Esophagus muscularis mucosa (tissue), 4 donors: ENCODE data around the gene NR4A3. TPM values are rescaled to one million over a fixed set of nuclear protein-coding genes. Genes with fewer than 3 reads are reported as not detected.

ENCODE experiments used
- DNase-seq: peaks from one replicate; pipeline ENCODE4 v3.0.0-alpha.2; 2017; ENCODE audit errors: extremely low spot score
- H3K27ac ChIP-seq, 4 donors: fragments of 200-600 bp; sonication (generic); replicated peaks in 1 of 4; 1 replicate in 3 of 4; 2 replicates in 1 of 4; pipeline ENCODE4 v1.5.1; 2016 to 2019; ENCODE audit warnings: mild to moderate bottlenecking in 1 of 4
- H3K27me3 ChIP-seq, 4 donors: fragments of 200-600 bp; sonication (generic); one replicate each; pipeline versions ENCODE4 v1.5.1 to v1.6.0; 2016 to 2019
- H3K36me3 ChIP-seq, 4 donors: fragments of 200-600 bp; sonication (generic); one replicate each; pipeline ENCODE4 v1.5.1; 2016 to 2019
- H3K4me1 ChIP-seq, 4 donors: fragments of 200-600 bp; sonication (generic); one replicate each; pipeline ENCODE4 v1.5.1; 2016 to 2019
- H3K4me3 ChIP-seq, 4 donors: fragments of 200-600 bp; sonication (generic); 1 replicate in 2 of 4; 2 replicates in 2 of 4; pipeline ENCODE4 v1.5.1; 2016 to 2019; ENCODE audit warnings: mild to moderate bottlenecking in 4 of 4, moderate library complexity in 1 of 4
- H3K9me3 ChIP-seq, 4 donors: fragments of 200-600 bp; sonication (generic); 1 replicate in 3 of 4; 2 replicates in 1 of 4; pipeline ENCODE4 v1.5.1; 2016 to 2019
- CTCF ChIP-seq, 3 experiments: fragments of 200-600 bp in 2 of 3; fragments of 450-650 bp in 1 of 3; sonication (generic) in 2 of 3; IDR thresholded peaks; one replicate each; pipeline ENCODE4 v1.5.1; 2017 to 2019; ENCODE audit warnings: antibody characterized with exemption in 3 of 3, mild to moderate bottlenecking in 2 of 3, moderate library complexity in 1 of 3
- EP300 ChIP-seq: sonication (generic); formaldehyde crosslinking; IDR thresholded peaks from one replicate; pipeline ENCODE4 v1.6.1; 2017; ENCODE audit warnings: antibody characterized with exemption
- POLR2A ChIP-seq: fragments of 450-650 bp; IDR thresholded peaks from one replicate; pipeline ENCODE4 v1.6.1; 2017; ENCODE audit warnings: antibody characterized with exemption, moderate library complexity, mild to moderate bottlenecking, low read depth
- POLR2AphosphoS5 ChIP-seq, 2 donors: sonication (generic); formaldehyde crosslinking; IDR thresholded peaks; one replicate each; pipeline ENCODE4 v1.6.1; 2017; ENCODE audit warnings: antibody characterized with exemption in 2 of 2
- WGBS: methylation state at CpG from one replicate; pipeline ENCODE4 v1.1.5; 2018; 5-methylcytosine and 5-hydroxymethylcytosine counted together
- intact Hi-C: fragments of 100-400 bp; cut with DNase I; formaldehyde crosslinking; loops from one replicate; pipeline ENCODE4 v1.15.1; 2023
- total RNA-seq, 4 donors: library from RNA; depleted of rRNA; stranded (reverse); fragments of >200 nt; gene quantifications; one replicate each; pipeline versions ENCODE4 v1.1.0 to v1.2.1, GENCODE V29; 2016

The NR4A3 gene
- total RNA-seq, 4 donors from 2014 or later = 1.2 to 17.4 (median 1.9) TPM

GRCh38 chr9:99822109-99822805 is 572 bp downstream of the NR4A3 start:
- Histone ChIP-seq H3K27ac (peak overlapping the region; percentile 99 to 100 (median 99)), H3K9me3 (no peaks in the 10 kb centered on the region), H3K27me3 (peaks cover 0 to 22% (median 2%) of the 10 kb centered on the region in 4 donors), H3K36me3 (no peaks in the 10 kb centered on the region), H3K4me3 (peak overlapping the region; percentile 84 to 95 (median 85)), H3K4me1 (peaks cover 34 to 62% (median 49%) of the 10 kb centered on the region in 4 donors)
- TF ChIP-seq POLR2A = no peak
- TF ChIP-seq EP300 = no peak
- no peak for TF ChIP-seq CTCF (IDR thresholded peaks at IDR 0.05)
- no peak for TF ChIP-seq POLR2AphosphoS5 (IDR thresholded peaks at IDR 0.05)
- 0% methylated on average over 12 of the region's 51 CpGs for WGBS
- intact Hi-C loops = loop anchor here (5.0 kb wide), 2 partner anchors 85 to 275 kb away; partner anchors contain the start of genes ERP44, INVS and STX17
- DNase-seq = peak; percentile 92

- H3K4me1 ChIP-seq = peaks cover 34 to 62% (median 49%) of the 10 kb centered on the region in 4 donors
Measured at GRCh38 chr9:99822806-99823591, 1.3 kb downstream of the NR4A3 start.

GRCh38 chr9:99823681-99824377 is 2.1 kb downstream of the NR4A3 start:
- Histone ChIP-seq H3K4me1 (peaks cover 28 to 56% (median 45%) of the 10 kb centered on the region in 4 donors), H3K9me3 (no peaks in the 10 kb centered on the region), H3K4me3 (peak overlapping the region; percentile 84 to 95 (median 85)), H3K36me3 (peaks cover 0 to 9% (median 1%) of the 10 kb centered on the region in 4 donors), H3K27ac (peak overlapping the region; percentile 99 to 100 (median 99)), H3K27me3 (peaks cover 0 to 37% (median 2%) of the 10 kb centered on the region in 4 donors)
- intact Hi-C loops = loop anchor here (5.0 kb wide), 2 partner anchors 83 to 273 kb away; partner anchors contain the start of genes ERP44, INVS and STX17
- WGBS = under 1% methylated on average over 47 of the region's 47 CpGs
- peak; percentile 34 to 41 for TF ChIP-seq POLR2AphosphoS5 (IDR thresholded peaks at IDR 0.05)
- TF ChIP-seq EP300 = no peak
- no peak for TF ChIP-seq POLR2A
- TF ChIP-seq CTCF (IDR thresholded peaks at IDR 0.05) = no peak
- peak; percentile 92 for DNase-seq

More at GRCh38 chr9:99822806-99823591, 1.3 kb downstream of the NR4A3 start:
- under 1% methylated on average over 34 of the region's 40 CpGs for WGBS
- peak overlapping the region; percentile 84 to 95 (median 85) for H3K4me3 ChIP-seq
- H3K27me3 ChIP-seq = peaks cover 0 to 29% (median 2%) of the 10 kb centered on the region in 4 donors
- H3K9me3 ChIP-seq = no peaks in the 10 kb centered on the region
- H3K27ac ChIP-seq = peak overlapping the region; percentile 99 to 100 (median 99)
- DNase-seq = peak; percentile 92
- peaks cover 0 to 1% (median 0%) of the 10 kb centered on the region in 4 donors for H3K36me3 ChIP-seq
- TF ChIP-seq CTCF (IDR thresholded peaks at IDR 0.05) (no peak), POLR2AphosphoS5 (IDR thresholded peaks at IDR 0.05) (no peak), POLR2A (no peak), EP300 (no peak)
- intact Hi-C loops = loop anchor here (5.0 kb wide), 2 partner anchors 84 to 274 kb away; partner anchors contain the start of genes ERP44, INVS and STX17

GRCh38 chr9:99824378-99825171 is 2.9 kb downstream of the NR4A3 start:
- intact Hi-C loops = loop anchor here (5.0 kb wide), 2 partner anchors 83 to 273 kb away; partner anchors contain the start of genes ERP44, INVS and STX17
- H3K36me3 ChIP-seq = peaks cover 0 to 11% (median 2%) of the 10 kb centered on the region in 4 donors
- peak overlapping the region in 2 of 4 donors; percentile 99 to 100 for H3K27ac ChIP-seq
- peaks cover 0 to 41% (median 2%) of the 10 kb centered on the region in 4 donors for H3K27me3 ChIP-seq
- H3K9me3 ChIP-seq = no peaks in the 10 kb centered on the region
- H3K4me1 ChIP-seq = peaks cover 24 to 54% (median 43%) of the 10 kb centered on the region in 4 donors
- 27% methylated on average over 54 of the region's 56 CpGs for WGBS
- H3K4me3 ChIP-seq = peak overlapping the region; percentile 84 to 95 (median 85)
- DNase-seq = peak; percentile 91
- TF ChIP-seq POLR2A (no peak), CTCF (IDR thresholded peaks at IDR 0.05) (peak; percentile 14 to 33 (median 19)), EP300 (no peak), POLR2AphosphoS5 (IDR thresholded peaks at IDR 0.05) (no peak)
